GM18505 (cell line): Measurements from ENCODE around the gene CCDC60.

Source experiments
- ATAC-seq: cut with Tn5 transposase; IDR thresholded peaks from one replicate; pipeline ENCODE4 v1.9.1; 2021; ENCODE audit not compliant: unreplicated experiment
- POLR2A ChIP-seq: IDR thresholded peaks from 4 replicates; pipeline ENCODE4 v1.6.1; 2011; ENCODE audit warnings: borderline replicate concordance; ENCODE audit not compliant: insufficient read depth, insufficient read length; ENCODE audit errors: extremely low read depth

The CCDC60 gene

GRCh38 chr12:119501052-119501451 is 166.5 kb downstream of the CCDC60 start:
- no peak for ATAC-seq
- no peak for TF ChIP-seq POLR2A

- no peak for ATAC-seq
- TF ChIP-seq POLR2A = no peak
Measured at GRCh38 chr12:119505001-119505400, 170.5 kb downstream of the CCDC60 start.

GRCh38 chr12:119512772-119513497 is 178.4 kb downstream of the CCDC60 start:
- ATAC-seq = no peak
- no peak for TF ChIP-seq POLR2A

- no peak for ATAC-seq
- no peak for TF ChIP-seq POLR2A
Measured at GRCh38 chr12:119528241-119528640, 193.7 kb downstream of the CCDC60 start.

- no peak for ATAC-seq
- no peak for TF ChIP-seq POLR2A
Measured at GRCh38 chr12:119540476-119540875, 205.9 kb downstream of the CCDC60 start.

GRCh38 chr12:119544765-119545625 is 210.5 kb downstream of the CCDC60 start:
- TF ChIP-seq POLR2A = no peak

GRCh38 chr12:119546340-119546739 is 211.8 kb downstream of the CCDC60 start:
- ATAC-seq = no peak
- TF ChIP-seq POLR2A = no peak

More at GRCh38 chr12:119544765-119545625, 210.5 kb downstream of the CCDC60 start:
- no peak for ATAC-seq

GRCh38 chr12:119547001-119547400 is 212.5 kb downstream of the CCDC60 start:
- no peak for ATAC-seq
- no peak for TF ChIP-seq POLR2A

- TF ChIP-seq POLR2A = no peak
- no peak for ATAC-seq
Measured at GRCh38 chr12:119556854-119557253, 222.3 kb downstream of the CCDC60 start.

GRCh38 chr12:119565404-119565803 is 230.9 kb downstream of the CCDC60 start:
- no peak for ATAC-seq
- TF ChIP-seq POLR2A = no peak

GRCh38 chr12:119570771-119571170 is 236.2 kb downstream of the CCDC60 start:
- ATAC-seq = no peak

GRCh38 chr12:119573086-119573485 is 238.6 kb downstream of the CCDC60 start:
- TF ChIP-seq POLR2A = no peak
- no peak for ATAC-seq

More at GRCh38 chr12:119570771-119571170, 236.2 kb downstream of the CCDC60 start:
- TF ChIP-seq POLR2A = no peak

- no peak for TF ChIP-seq POLR2A
- no peak for ATAC-seq
Measured at GRCh38 chr12:119574255-119574654, 239.7 kb downstream of the CCDC60 start.
